Endothelial cell (in vitro differentiated cells): ENCODE results near the gene FRMPD1. TPM values are rescaled to one million over a fixed set of nuclear protein-coding genes. Genes with fewer than 3 reads are reported as not detected.
"Not testable (repeated sequence)": the region's sequence is repeated elsewhere in the genome, so short reads cannot be mapped to it uniquely, and the experiment has no call there.

Source experiments
- DNase-seq: peaks from one replicate; pipeline ENCODE4 v3.0.0; 2021; ENCODE audit warnings: low spot score
- H3K27ac Mint-ChIP-seq: one replicate; pipeline ENCODE4 v1.8.0; 2021; ENCODE audit warnings: mixed read lengths, inconsistent platforms; ENCODE audit not compliant: unreplicated experiment
- H3K27me3 Mint-ChIP-seq: one replicate; pipeline ENCODE4 v1.8.0; 2021; ENCODE audit warnings: mild to moderate bottlenecking, moderate library complexity, mixed read lengths, inconsistent platforms; ENCODE audit not compliant: unreplicated experiment
- H3K36me3 Mint-ChIP-seq: one replicate; pipeline ENCODE4 v1.8.0; 2021; ENCODE audit warnings: mild to moderate bottlenecking, low read depth, mixed read lengths, inconsistent platforms; ENCODE audit not compliant: unreplicated experiment
- H3K4me1 Mint-ChIP-seq: one replicate; pipeline ENCODE4 v1.8.0; 2021; ENCODE audit warnings: mild to moderate bottlenecking, mixed read lengths, inconsistent platforms; ENCODE audit not compliant: unreplicated experiment
- H3K4me3 Mint-ChIP-seq: one replicate; pipeline ENCODE4 v1.8.0; 2021; ENCODE audit warnings: mild to moderate bottlenecking, mixed read lengths, inconsistent platforms; ENCODE audit not compliant: unreplicated experiment
- H3K9me3 Mint-ChIP-seq: one replicate; pipeline ENCODE4 v1.8.0; 2021; ENCODE audit warnings: mixed read lengths, inconsistent platforms; ENCODE audit not compliant: unreplicated experiment
- total RNA-seq: library from RNA; stranded (reverse); fragmentation: NEBNext Ultra II Directional; extraction: Animal tissue kit (Norgen Biotek cat#: 25700); gene quantifications from one replicate; pipeline ENCODE4 v1.2.1, GENCODE V29; 2021; ENCODE audit not compliant: unreplicated experiment
- TF ChIP-seq, protein P1 (sequence below): fragments of 200-600 bp; sonication (generic); IDR thresholded peaks from one replicate; pipeline ENCODE4 v1.5.0; 2021; ENCODE audit warnings: antibody characterized with exemption; ENCODE audit not compliant: unreplicated experiment

Gene FRMPD1
- total RNA-seq, 1 donor from 2014 or later, result 0.08 TPM

GRCh38 chr9:37753489-37754190, 102.9 kb downstream of the FRMPD1 start, which contains the start of gene TRMT10B:
Gene TRMT10B (plus strand): TSS chr9:37753805. CDS start chr9:37761932, 8,127 bp downstream.
- Mint-ChIP-seq H3K4me1 (peaks cover 9% of the 10 kb centered on the region), H3K9me3 (no peaks in the 10 kb centered on the region), H3K27ac (peak within 1 kb of the TSS; percentile 57), H3K4me3 (peak within 1 kb of the TSS; percentile 96), H3K27me3 (peaks cover 1% of the 10 kb centered on the region), H3K36me3 (no peaks in the 10 kb centered on the region)
- TF ChIP-seq, protein P1, sequence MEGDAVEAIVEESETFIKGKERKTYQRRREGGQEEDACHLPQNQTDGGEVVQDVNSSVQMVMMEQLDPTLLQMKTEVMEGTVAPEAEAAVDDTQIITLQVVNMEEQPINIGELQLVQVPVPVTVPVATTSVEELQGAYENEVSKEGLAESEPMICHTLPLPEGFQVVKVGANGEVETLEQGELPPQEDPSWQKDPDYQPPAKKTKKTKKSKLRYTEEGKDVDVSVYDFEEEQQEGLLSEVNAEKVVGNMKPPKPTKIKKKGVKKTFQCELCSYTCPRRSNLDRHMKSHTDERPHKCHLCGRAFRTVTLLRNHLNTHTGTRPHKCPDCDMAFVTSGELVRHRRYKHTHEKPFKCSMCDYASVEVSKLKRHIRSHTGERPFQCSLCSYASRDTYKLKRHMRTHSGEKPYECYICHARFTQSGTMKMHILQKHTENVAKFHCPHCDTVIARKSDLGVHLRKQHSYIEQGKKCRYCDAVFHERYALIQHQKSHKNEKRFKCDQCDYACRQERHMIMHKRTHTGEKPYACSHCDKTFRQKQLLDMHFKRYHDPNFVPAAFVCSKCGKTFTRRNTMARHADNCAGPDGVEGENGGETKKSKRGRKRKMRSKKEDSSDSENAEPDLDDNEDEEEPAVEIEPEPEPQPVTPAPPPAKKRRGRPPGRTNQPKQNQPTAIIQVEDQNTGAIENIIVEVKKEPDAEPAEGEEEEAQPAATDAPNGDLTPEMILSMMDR, result no peak
- DNase-seq, result peak; percentile 63

DNA sequence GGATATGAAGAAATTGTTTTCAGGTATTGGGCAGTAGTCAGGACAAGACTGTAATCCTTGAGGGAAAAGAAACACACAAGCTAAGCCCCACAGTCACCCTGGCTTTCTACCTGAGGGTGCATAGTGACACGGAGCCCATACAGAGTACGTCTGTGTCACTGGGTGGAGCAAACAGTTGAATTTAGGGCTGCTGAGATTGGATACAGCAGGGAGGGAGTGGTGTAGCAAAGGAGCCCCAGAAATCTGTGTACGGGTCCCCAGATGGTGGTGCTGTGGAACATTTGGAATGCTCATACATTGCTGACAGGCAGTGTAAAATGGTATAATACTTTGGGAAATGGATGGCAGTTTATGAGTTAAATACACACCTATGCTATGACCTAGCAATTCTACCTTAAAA, 108.0 kb downstream of the FRMPD1 start:
- DNase-seq, result no peak
- peaks cover 1% of the 10 kb centered on the region for H3K27me3 Mint-ChIP-seq
- TF ChIP-seq, protein P1, result no peak
- H3K4me3 Mint-ChIP-seq, result no peak overlapping the region
- no peaks in the 10 kb centered on the region for H3K36me3 Mint-ChIP-seq
- no peaks in the 10 kb centered on the region for H3K9me3 Mint-ChIP-seq
- peaks cover 5% of the 10 kb centered on the region for H3K4me1 Mint-ChIP-seq
- no peak overlapping the region for H3K27ac Mint-ChIP-seq

- H3K4me3 Mint-ChIP-seq, result no peak overlapping the region
- no peak for DNase-seq
- no peaks in the 10 kb centered on the region for H3K27me3 Mint-ChIP-seq
- H3K36me3 Mint-ChIP-seq, result no peaks in the 10 kb centered on the region
- TF ChIP-seq, protein P1, result no peak
- H3K27ac Mint-ChIP-seq, result no peak overlapping the region
- no peaks in the 10 kb centered on the region for H3K9me3 Mint-ChIP-seq
- no peaks in the 10 kb centered on the region for H3K4me1 Mint-ChIP-seq
These were observed 109.8 kb downstream of the FRMPD1 start for GRCh38 chr9:37760416-37761161.

DNA sequence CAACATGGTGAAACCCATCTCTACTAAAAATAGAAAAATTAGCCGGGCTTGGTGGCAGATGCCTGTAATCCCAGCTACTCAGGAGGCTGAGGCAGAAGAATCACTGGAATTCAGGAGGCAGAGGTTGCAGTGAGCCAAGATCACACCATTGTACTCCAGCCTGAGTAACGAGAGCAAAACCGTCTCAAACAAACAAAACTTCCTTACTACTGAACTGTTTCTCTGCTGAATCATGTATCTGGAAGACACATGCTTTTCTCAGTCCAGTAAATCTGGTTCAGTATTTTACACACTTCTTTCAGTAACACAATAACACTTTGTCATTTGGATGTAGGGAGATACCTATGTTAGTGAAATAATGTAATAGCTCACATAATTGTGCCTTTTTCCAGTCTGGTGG, 110.8 kb downstream of the FRMPD1 start:
- no peak for DNase-seq
- no peak overlapping the region for H3K4me3 Mint-ChIP-seq
- peaks cover 2% of the 10 kb centered on the region for H3K36me3 Mint-ChIP-seq
- no peaks in the 10 kb centered on the region for H3K4me1 Mint-ChIP-seq
- TF ChIP-seq, protein P1, result no peak
- H3K27me3 Mint-ChIP-seq, result no peaks in the 10 kb centered on the region
- no peak overlapping the region for H3K27ac Mint-ChIP-seq
- no peaks in the 10 kb centered on the region for H3K9me3 Mint-ChIP-seq

GRCh38 chr9:37765263-37765662, 114.5 kb downstream of the FRMPD1 start:
- not testable (repeated sequence) for H3K36me3 Mint-ChIP-seq, H3K27me3 Mint-ChIP-seq, H3K4me1 Mint-ChIP-seq, H3K9me3 Mint-ChIP-seq, DNase-seq, H3K27ac Mint-ChIP-seq
- H3K4me3 Mint-ChIP-seq, result peak overlapping the region; percentile 21
